HepG2 (cell line): ENCODE data around the gene APBB3. TPM values are rescaled to one million over a fixed set of nuclear protein-coding genes. Genes with fewer than 3 reads are reported as not detected.
A peak's percentile ranks its signal among the peaks of the same experiment; 100 is the strongest.

Experiments used
- ARNT ChIP-seq: fragments of 450-650 bp; IDR thresholded peaks from 2 replicates; pipeline ENCODE4 v1.6.1; 2017
- NFE2L1 ChIP-seq: sonication (generic); formaldehyde crosslinking; IDR thresholded peaks from 2 replicates; pipeline ENCODE4 v1.4.0; 2020; ENCODE audit warnings: missing genetic modification reagents, mild to moderate bottlenecking, borderline replicate concordance
- RBFOX2 ChIP-seq: fragments of 200-400 bp; formaldehyde crosslinking; IDR thresholded peaks from 2 replicates; pipeline ENCODE4 v1.6.1; 2017; ENCODE audit warnings: low read depth, mild to moderate bottlenecking, low read length
- RXRB ChIP-seq: IDR thresholded peaks from 2 replicates; pipeline ENCODE4 v1.6.1; 2016; ENCODE audit warnings: borderline replicate concordance, missing genetic modification reagents, missing compliant biosample characterization
- SRSF4 ChIP-seq: fragments of 200-400 bp; formaldehyde crosslinking; IDR thresholded peaks from one replicate; pipeline ENCODE4 v1.6.1; 2018; ENCODE audit warnings: mild to moderate bottlenecking, low read depth, low read length, moderate library complexity; ENCODE audit not compliant: poor library complexity, severe bottlenecking
- ZBTB21 ChIP-seq: sonication (generic); formaldehyde crosslinking; IDR thresholded peaks from 2 replicates; pipeline ENCODE4 v1.4.0; 2020; ENCODE audit warnings: missing genetic modification reagents
- ZNF225 ChIP-seq: sonication (generic); formaldehyde crosslinking; IDR thresholded peaks from 2 replicates; pipeline ENCODE4 v1.4.0; 2020; ENCODE audit warnings: mild to moderate bottlenecking, missing genetic modification reagents
- ZNF260 ChIP-seq: sonication (generic); formaldehyde crosslinking; IDR thresholded peaks from 2 replicates; pipeline ENCODE4 v1.4.0; 2020; ENCODE audit warnings: missing genetic modification reagents, low read depth, mild to moderate bottlenecking, borderline replicate concordance
- ZNF7 ChIP-seq: IDR thresholded peaks from 2 replicates; pipeline ENCODE4 v1.6.1; 2016; ENCODE audit warnings: missing biosample characterization, missing genetic modification reagents
- ZNF768 ChIP-seq: sonication (generic); formaldehyde crosslinking; IDR thresholded peaks from 2 replicates; pipeline ENCODE4 v1.4.0; 2020; ENCODE audit warnings: missing genetic modification reagents
- ZNF850 ChIP-seq: sonication (generic); formaldehyde crosslinking; conservative IDR thresholded peaks from 2 replicates; pipeline ENCODE4 v1.9.0; 2021; ENCODE audit warnings: mild to moderate bottlenecking, missing genetic modification reagents
- polyA plus RNA-seq, 8 experiments: library from polyadenylated mRNA; depleted of rRNA in 3 of 8; stranded (reverse) in 7 of 8; unstranded in 1 of 8; fragments of >200 nt; fragmentation: Illumina TruSeq in 4 of 8; extraction: Trizol in 4 of 8; gene quantifications; 2 replicates each; pipeline versions ENCODE4 v1.2.1 to v1.2.3, GENCODE V29; 2011 to 2016; ENCODE audit warnings: low read depth in 4 of 8, missing spikeins in 1 of 8, mixed read lengths in 1 of 8; ENCODE audit not compliant: insufficient read depth in 1 of 8
- total RNA-seq, 5 experiments: library from RNA; depleted of rRNA; stranded (reverse); fragments of >200 nt; fragmentation: Illumina TruSeq; extraction: Trizol; gene quantifications; 2 replicates each; pipeline ENCODE4 v1.2.3, GENCODE V29; 2016; ENCODE audit warnings: low read depth in 1 of 5
- TF ChIP-seq, protein P1 (sequence below): sonication (generic); formaldehyde crosslinking; IDR thresholded peaks from 2 replicates; pipeline ENCODE4 v1.5.0; 2020; ENCODE audit warnings: mild to moderate bottlenecking, missing genetic modification reagents, borderline replicate concordance
- TF ChIP-seq, protein P2 (sequence below): sonication (generic); formaldehyde crosslinking; IDR thresholded peaks from 2 replicates; pipeline ENCODE4 v1.5.1; 2020; ENCODE audit warnings: missing genetic modification reagents, mild to moderate bottlenecking, borderline replicate concordance
- TF ChIP-seq, protein P3 (sequence below): IDR thresholded peaks from 2 replicates; pipeline ENCODE4 v1.6.1; 2018; ENCODE audit warnings: missing genetic modification reagents
- TF ChIP-seq, protein P4 (sequence below): sonication (generic); formaldehyde crosslinking; IDR thresholded peaks from 2 replicates; pipeline ENCODE4 v1.4.0; 2020; ENCODE audit warnings: missing genetic modification reagents, low read depth, mild to moderate bottlenecking, borderline replicate concordance
- TF ChIP-seq, protein P5 (sequence below): IDR thresholded peaks from 2 replicates; pipeline ENCODE4 v1.6.1; 2016; ENCODE audit warnings: mild to moderate bottlenecking

The APBB3 gene
- total and polyA plus RNA-seq, 2 of the 13 experiments (the other 11 are each of a cell fraction or from before 2014, with no cell fraction given) = 0.38 to 0.78 TPM

DNA sequence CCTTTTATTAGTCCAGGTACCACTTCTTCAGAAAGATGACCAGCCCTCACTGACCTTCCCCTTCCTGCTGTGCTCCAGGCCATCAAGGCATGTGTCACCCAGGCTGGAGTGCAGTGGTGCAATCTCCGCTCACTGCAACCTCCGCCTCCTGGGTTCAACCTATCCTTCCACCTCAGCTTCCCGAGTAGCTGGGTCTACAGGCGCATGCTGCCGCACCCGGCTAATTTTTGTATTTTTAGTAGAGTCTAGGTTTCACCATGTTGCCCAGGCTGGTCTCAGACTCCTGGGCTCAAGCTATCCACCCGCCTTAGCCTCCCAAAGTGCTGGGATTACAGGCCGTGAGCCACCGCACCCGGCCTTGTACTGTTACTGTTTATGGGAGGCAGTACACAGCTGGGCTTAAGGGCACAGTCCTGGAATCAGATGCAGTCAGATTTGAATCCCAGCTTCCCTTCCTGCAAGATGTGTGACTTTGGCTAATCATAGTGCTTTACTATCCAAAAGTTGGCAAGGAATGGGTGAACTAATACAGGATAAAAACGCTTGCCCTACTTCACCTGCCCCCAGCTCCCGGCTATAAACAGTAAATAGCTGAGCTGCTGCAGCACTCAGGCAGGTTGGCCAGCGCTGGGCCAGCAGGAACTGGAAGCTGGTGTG is 17.4 kb downstream of the APBB3 start (continued):
- TF ChIP-seq, protein P1, sequence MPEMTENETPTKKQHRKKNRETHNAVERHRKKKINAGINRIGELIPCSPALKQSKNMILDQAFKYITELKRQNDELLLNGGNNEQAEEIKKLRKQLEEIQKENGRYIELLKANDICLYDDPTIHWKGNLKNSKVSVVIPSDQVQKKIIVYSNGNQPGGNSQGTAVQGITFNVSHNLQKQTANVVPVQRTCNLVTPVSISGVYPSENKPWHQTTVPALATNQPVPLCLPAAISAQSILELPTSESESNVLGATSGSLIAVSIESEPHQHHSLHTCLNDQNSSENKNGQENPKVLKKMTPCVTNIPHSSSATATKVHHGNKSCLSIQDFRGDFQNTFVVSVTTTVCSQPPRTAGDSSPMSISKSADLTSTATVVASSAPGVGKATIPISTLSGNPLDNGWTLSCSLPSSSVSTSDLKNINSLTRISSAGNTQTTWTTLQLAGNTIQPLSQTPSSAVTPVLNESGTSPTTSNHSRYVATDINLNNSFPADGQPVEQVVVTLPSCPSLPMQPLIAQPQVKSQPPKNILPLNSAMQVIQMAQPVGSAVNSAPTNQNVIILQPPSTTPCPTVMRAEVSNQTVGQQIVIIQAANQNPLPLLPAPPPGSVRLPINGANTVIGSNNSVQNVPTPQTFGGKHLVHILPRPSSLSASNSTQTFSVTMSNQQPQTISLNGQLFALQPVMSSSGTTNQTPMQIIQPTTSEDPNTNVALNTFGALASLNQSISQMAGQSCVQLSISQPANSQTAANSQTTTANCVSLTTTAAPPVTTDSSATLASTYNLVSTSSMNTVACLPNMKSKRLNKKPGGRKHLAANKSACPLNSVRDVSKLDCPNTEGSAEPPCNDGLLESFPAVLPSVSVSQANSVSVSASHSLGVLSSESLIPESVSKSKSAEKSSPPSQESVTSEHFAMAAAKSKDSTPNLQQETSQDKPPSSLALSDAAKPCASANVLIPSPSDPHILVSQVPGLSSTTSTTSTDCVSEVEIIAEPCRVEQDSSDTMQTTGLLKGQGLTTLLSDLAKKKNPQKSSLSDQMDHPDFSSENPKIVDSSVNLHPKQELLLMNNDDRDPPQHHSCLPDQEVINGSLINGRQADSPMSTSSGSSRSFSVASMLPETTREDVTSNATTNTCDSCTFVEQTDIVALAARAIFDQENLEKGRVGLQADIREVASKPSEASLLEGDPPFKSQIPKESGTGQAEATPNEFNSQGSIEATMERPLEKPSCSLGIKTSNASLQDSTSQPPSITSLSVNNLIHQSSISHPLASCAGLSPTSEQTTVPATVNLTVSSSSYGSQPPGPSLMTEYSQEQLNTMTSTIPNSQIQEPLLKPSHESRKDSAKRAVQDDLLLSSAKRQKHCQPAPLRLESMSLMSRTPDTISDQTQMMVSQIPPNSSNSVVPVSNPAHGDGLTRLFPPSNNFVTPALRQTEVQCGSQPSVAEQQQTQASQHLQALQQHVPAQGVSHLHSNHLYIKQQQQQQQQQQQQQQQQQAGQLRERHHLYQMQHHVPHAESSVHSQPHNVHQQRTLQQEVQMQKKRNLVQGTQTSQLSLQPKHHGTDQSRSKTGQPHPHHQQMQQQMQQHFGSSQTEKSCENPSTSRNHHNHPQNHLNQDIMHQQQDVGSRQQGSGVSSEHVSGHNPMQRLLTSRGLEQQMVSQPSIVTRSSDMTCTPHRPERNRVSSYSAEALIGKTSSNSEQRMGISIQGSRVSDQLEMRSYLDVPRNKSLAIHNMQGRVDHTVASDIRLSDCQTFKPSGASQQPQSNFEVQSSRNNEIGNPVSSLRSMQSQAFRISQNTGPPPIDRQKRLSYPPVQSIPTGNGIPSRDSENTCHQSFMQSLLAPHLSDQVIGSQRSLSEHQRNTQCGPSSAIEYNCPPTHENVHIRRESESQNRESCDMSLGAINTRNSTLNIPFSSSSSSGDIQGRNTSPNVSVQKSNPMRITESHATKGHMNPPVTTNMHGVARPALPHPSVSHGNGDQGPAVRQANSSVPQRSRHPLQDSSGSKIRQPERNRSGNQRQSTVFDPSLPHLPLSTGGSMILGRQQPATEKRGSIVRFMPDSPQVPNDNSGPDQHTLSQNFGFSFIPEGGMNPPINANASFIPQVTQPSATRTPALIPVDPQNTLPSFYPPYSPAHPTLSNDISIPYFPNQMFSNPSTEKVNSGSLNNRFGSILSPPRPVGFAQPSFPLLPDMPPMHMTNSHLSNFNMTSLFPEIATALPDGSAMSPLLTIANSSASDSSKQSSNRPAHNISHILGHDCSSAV = no peak
- no peak for TF ChIP-seq ZNF260
- TF ChIP-seq ARNT = no peak
- TF ChIP-seq, protein P2, sequence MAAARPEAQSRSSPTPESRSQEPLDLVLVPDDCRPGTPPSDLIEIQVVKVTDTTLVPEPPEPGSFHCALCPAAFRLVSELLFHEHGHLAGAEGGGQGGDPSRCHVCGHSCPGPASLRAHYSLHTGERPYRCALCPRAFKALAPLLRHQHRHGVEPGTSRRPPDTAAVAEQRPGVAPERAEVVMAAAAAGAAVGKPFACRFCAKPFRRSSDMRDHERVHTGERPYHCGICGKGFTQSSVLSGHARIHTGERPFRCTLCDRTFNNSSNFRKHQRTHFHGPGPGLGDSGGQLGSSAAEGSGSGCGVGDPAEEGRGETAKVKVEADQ (CRISPR knock-in tag) = peak; percentile 30; the same call in 1 of the 2 replicates
- TF ChIP-seq ZNF7 (CRISPR knock-in tag) = peak; percentile 76; the same call in 1 of the 2 replicates
- TF ChIP-seq, protein P3, sequence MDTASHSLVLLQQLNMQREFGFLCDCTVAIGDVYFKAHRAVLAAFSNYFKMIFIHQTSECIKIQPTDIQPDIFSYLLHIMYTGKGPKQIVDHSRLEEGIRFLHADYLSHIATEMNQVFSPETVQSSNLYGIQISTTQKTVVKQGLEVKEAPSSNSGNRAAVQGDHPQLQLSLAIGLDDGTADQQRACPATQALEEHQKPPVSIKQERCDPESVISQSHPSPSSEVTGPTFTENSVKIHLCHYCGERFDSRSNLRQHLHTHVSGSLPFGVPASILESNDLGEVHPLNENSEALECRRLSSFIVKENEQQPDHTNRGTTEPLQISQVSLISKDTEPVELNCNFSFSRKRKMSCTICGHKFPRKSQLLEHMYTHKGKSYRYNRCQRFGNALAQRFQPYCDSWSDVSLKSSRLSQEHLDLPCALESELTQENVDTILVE = no peak
- TF ChIP-seq RXRB (CRISPR knock-in tag) = no peak
- no peak for TF ChIP-seq ZNF225 (CRISPR knock-in tag)
- TF ChIP-seq, protein P4, sequence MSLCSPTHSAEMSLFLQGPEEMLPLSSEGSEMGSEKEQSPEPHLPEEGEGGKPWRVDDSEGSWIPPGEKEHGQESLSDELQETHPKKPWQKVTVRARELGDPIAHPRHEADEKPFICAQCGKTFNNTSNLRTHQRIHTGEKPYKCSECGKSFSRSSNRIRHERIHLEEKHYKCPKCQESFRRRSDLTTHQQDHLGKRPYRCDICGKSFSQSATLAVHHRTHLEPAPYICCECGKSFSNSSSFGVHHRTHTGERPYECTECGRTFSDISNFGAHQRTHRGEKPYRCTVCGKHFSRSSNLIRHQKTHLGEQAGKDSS = no peak
- TF ChIP-seq, protein P5, sequence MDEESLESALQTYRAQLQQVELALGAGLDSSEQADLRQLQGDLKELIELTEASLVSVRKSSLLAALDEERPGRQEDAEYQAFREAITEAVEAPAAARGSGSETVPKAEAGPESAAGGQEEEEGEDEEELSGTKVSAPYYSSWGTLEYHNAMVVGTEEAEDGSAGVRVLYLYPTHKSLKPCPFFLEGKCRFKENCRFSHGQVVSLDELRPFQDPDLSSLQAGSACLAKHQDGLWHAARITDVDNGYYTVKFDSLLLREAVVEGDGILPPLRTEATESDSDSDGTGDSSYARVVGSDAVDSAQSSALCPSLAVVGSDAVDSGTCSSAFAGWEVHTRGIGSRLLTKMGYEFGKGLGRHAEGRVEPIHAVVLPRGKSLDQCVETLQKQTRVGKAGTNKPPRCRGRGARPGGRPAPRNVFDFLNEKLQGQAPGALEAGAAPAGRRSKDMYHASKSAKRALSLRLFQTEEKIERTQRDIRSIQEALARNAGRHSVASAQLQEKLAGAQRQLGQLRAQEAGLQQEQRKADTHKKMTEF (CRISPR knock-in tag) = no peak; the same call in 1 of the 2 replicates
- no peak for TF ChIP-seq RBFOX2
- TF ChIP-seq ZNF850 = 0 out of 2 replicates have a peak, but pooled peaks have one; percentile 47
- no peak for TF ChIP-seq NFE2L1 (CRISPR knock-in tag)
- no peak for TF ChIP-seq SRSF4
- no peak for TF ChIP-seq ZBTB21 (CRISPR knock-in tag)
- no peak for TF ChIP-seq ZNF768
